Endothelial cell of umbilical vein (primary cell): ENCODE measurements around the gene MEI1. TPM values are rescaled to one million over a fixed set of nuclear protein-coding genes. Genes with fewer than 3 reads are reported as not detected.

Experiments
- BruUV-seq: library from RNA; stranded (reverse); fragments of 400-500 nt; replicated peaks from 2 replicates; lab custom pipeline; 2021; lab: Mats Ljungman, UMichigan
- CTCF ChIA-PET: fragments of 300-600, 350-600 bp; sonication (Branson Sonifier 250); formaldehyde crosslinking; loops from one replicate; lab custom pipeline; 2021; ENCODE audit warnings: antibody characterized with exemption, inconsistent platforms; lab: Charles Lee
- POLR2A ChIA-PET: fragments of 300-600, 350-600 bp; sonication (Branson Sonifier 250); formaldehyde crosslinking; loops from one replicate; lab custom pipeline; 2021; ENCODE audit warnings: antibody characterized with exemption, inconsistent platforms; lab: Charles Lee
- DNase-seq: peaks from one replicate; pipeline ENCODE4 v3.0.0-alpha.2; 2011; ENCODE audit warnings: low read depth, low spot score
- FAIRE-seq: peaks from 2 replicates; lab custom pipeline; 2011; peaks lifted over from hg19 to GRCh38; lab: Jason Lieb, UNC
- H2AFZ ChIP-seq: 2 replicates; pipeline ENCODE4 v1.6.0; 2012; ENCODE audit warnings: low read depth, low read length, control low read depth, inconsistent platforms
- H3K27ac ChIP-seq: 2 replicates; pipeline ENCODE4 v1.5.1; 2011; ENCODE audit warnings: low read depth, mild to moderate bottlenecking, control low read depth, low read length, moderate library complexity; ENCODE audit not compliant: insufficient read depth
- H3K27me3 ChIP-seq, 2 experiments: 2 replicates each; pipeline versions ENCODE4 v1.6.0 to v1.6.1; 2011; ENCODE audit warnings: low read length in 2 of 2, mixed read lengths in 1 of 2; ENCODE audit not compliant: control insufficient read depth in 2 of 2, insufficient read depth in 2 of 2
- H3K36me3 ChIP-seq, 2 experiments: 2 replicates in 1 of 2; 3 replicates in 1 of 2; pipeline ENCODE4 v1.5.1; 2011; ENCODE audit warnings: low read length in 2 of 2, mild to moderate bottlenecking in 1 of 2, moderate library complexity in 1 of 2; ENCODE audit not compliant: control insufficient read depth in 2 of 2, insufficient read depth in 2 of 2; ENCODE audit errors: extremely low read depth in 1 of 2
- H3K4me1 ChIP-seq: 3 replicates; pipeline ENCODE4 v1.5.1; 2011; ENCODE audit warnings: mild to moderate bottlenecking, low read length; ENCODE audit not compliant: control insufficient read depth, insufficient read depth; ENCODE audit errors: extremely low read depth
- H3K4me2 ChIP-seq: 2 replicates; pipeline ENCODE4 v1.6.1; 2011; ENCODE audit warnings: low read length, control low read depth, mixed read lengths; ENCODE audit not compliant: insufficient read depth
- H3K4me3 ChIP-seq, 3 experiments: fragments of 200-600 bp in 1 of 3; sonication (generic), shearing (Covaris generic) in 1 of 3; replicated peaks in 1 of 3; 2 replicates each; pipeline ENCODE4 v1.5.1; 2011 to 2016; ENCODE audit warnings: control low read depth in 3 of 3, low read length in 3 of 3, mild to moderate bottlenecking in 2 of 3, inconsistent platforms in 1 of 3, low read depth in 1 of 3, moderate library complexity in 1 of 3; ENCODE audit not compliant: insufficient read depth in 1 of 3
- H3K79me2 ChIP-seq: 2 replicates; pipeline ENCODE4 v1.6.0; 2012; ENCODE audit warnings: low read length, inconsistent platforms; ENCODE audit not compliant: control insufficient read depth, insufficient read depth
- H3K9ac ChIP-seq: replicated peaks from 2 replicates; pipeline ENCODE3; 2011; ENCODE audit warnings: low read length, control low read depth; ENCODE audit not compliant: insufficient read depth; ENCODE audit errors: extremely low read depth
- H3K9me1 ChIP-seq: replicated peaks from 3 replicates; pipeline ENCODE4 v1.6.0; 2011; ENCODE audit warnings: mild to moderate bottlenecking, low read length; ENCODE audit not compliant: control insufficient read depth, insufficient read depth; ENCODE audit errors: extremely low read depth
- H3K9me3 ChIP-seq: replicated peaks from 2 replicates; pipeline ENCODE4 v1.5.1; 2012; ENCODE audit warnings: low read length, inconsistent platforms; ENCODE audit not compliant: control insufficient read depth, insufficient read depth
- H4K20me1 ChIP-seq: replicated peaks from 2 replicates; pipeline ENCODE3; 2011; ENCODE audit warnings: mild to moderate bottlenecking, low read length; ENCODE audit not compliant: control insufficient read depth, insufficient read depth; ENCODE audit errors: extremely low read depth
- CTCF ChIP-seq, 2 donors: IDR thresholded peaks; 1 replicate in 1 of 2; 2 replicates in 1 of 2; pipeline ENCODE4 v1.5.1; 2011; ENCODE audit warnings: low read length in 2 of 2, mild to moderate bottlenecking in 2 of 2, moderate library complexity in 2 of 2, control low read depth in 1 of 2, inconsistent platforms in 1 of 2, low read depth in 1 of 2; ENCODE audit not compliant: insufficient read depth in 1 of 2; ENCODE audit errors: extremely low read depth in 1 of 2
- EZH2 ChIP-seq: IDR thresholded peaks from 2 replicates; pipeline ENCODE4 v1.6.1; 2012; ENCODE audit warnings: borderline replicate concordance, low read depth, mild to moderate bottlenecking, moderate library complexity, low read length, inconsistent platforms; ENCODE audit not compliant: severe bottlenecking
- FOS ChIP-seq: IDR thresholded peaks from 2 replicates; pipeline ENCODE4 v1.6.1; 2011; ENCODE audit warnings: mild to moderate bottlenecking, low read length, moderate library complexity, borderline replicate concordance; ENCODE audit not compliant: insufficient read depth
- GATA2 ChIP-seq: IDR thresholded peaks from 2 replicates; pipeline ENCODE4 v1.7.0; 2011; ENCODE audit warnings: low read depth, mild to moderate bottlenecking, moderate library complexity, mixed read lengths, low read length; ENCODE audit not compliant: insufficient read length, insufficient read depth
- JUN ChIP-seq: IDR thresholded peaks from 2 replicates; pipeline ENCODE4 v1.6.1; 2011; ENCODE audit warnings: borderline replicate concordance, low read depth; ENCODE audit not compliant: insufficient read length, insufficient read depth
- MYC ChIP-seq: IDR thresholded peaks from one replicate; pipeline ENCODE4 v1.6.1; 2011; ENCODE audit warnings: mild to moderate bottlenecking, low read depth, low read length
- POLR2A ChIP-seq: IDR thresholded peaks from 2 replicates; pipeline ENCODE4 v1.6.1; 2012; ENCODE audit warnings: low read depth, mild to moderate bottlenecking, control low read depth, low read length
- POLR2AphosphoS5 ChIP-seq: IDR thresholded peaks from 2 replicates; pipeline ENCODE4 v1.6.1; 2012; ENCODE audit warnings: low read depth, mild to moderate bottlenecking, control low read depth, low read length, moderate library complexity; ENCODE audit not compliant: insufficient read depth
- dilution Hi-C: fragments of 300-500 bp; cut with MboI; formaldehyde crosslinking; loops from one replicate; pipeline ENCODE4 v1.15.0; 2019; ENCODE audit warnings: low sequenced_read_pairs; ENCODE audit not compliant: extremely low pct_ligation_motif_present
- intact Hi-C: fragments of 100-400 bp; cut with micrococcal nuclease; formaldehyde crosslinking; loops from one replicate; pipeline ENCODE4 v1.10.0; 2022
- polyA plus RNA-seq, 4 experiments: library from polyadenylated mRNA; depleted of rRNA in 3 of 4; stranded (reverse) in 3 of 4; unstranded in 1 of 4; fragments of >200 nt; gene quantifications; 2 replicates each; pipeline versions ENCODE4 v1.2.1 to v1.2.3, GENCODE V29; 2011 to 2012; ENCODE audit warnings: missing spikeins in 1 of 4
- total RNA-seq: library from RNA; stranded (reverse); gene quantifications from 2 replicates; pipeline ENCODE4 v1.2.3, GENCODE V29; 2021
- TF ChIP-seq, protein P1 (sequence below): IDR thresholded peaks from 2 replicates; pipeline ENCODE4 v1.6.1; 2011; ENCODE audit not compliant: insufficient read depth, insufficient read length

Gene MEI1
- total and polyA plus RNA-seq, 2 donors (not counting 3 experiments of a cell fraction or from before 2014, with no cell fraction given), result 1.5 to 1.9 TPM

- Histone ChIP-seq H3K9me1 (no peaks in the 10 kb centered on the region), H3K79me2 (no peaks in the 10 kb centered on the region), H2AFZ (no peak overlapping the region), H3K4me2 (no peak overlapping the region), H4K20me1 (no peaks in the 10 kb centered on the region), H3K27me3 (no peaks in the 10 kb centered on the region), H3K36me3 (peaks cover 23 to 36% of the 10 kb centered on the region in 2 experiments), H3K4me3 (no peak overlapping the region), H3K9me3 (no peaks in the 10 kb centered on the region), H3K27ac (no peak overlapping the region), H3K9ac (no peak overlapping the region), H3K4me1 (peaks cover 14% of the 10 kb centered on the region)
- ChIA-PET CTCF (interaction anchor here (1.3 to 1.6 kb wide), 3 partner anchors 14 to 277 kb away, joined by 3 to 8 read pairs (median 4); no protein-coding TSS in a partner anchor), POLR2A (interaction anchor here (1.2 kb wide), 1 partner anchor 24 kb away, joined by 3 read pairs; the partner anchor contains the start of gene SNU13)
- dilution Hi-C loops (no loop called here), intact Hi-C loops (no loop called here)
- no TSS peak for BruUV-seq
- no peak for TF ChIP-seq EZH2
- no peak for TF ChIP-seq JUN
- TF ChIP-seq POLR2AphosphoS5, result no peak
- TF ChIP-seq GATA2, result no peak
- TF ChIP-seq, protein P1, sequence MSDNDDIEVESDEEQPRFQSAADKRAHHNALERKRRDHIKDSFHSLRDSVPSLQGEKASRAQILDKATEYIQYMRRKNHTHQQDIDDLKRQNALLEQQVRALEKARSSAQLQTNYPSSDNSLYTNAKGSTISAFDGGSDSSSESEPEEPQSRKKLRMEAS, result no peak
- no peak for TF ChIP-seq MYC
- no peak for TF ChIP-seq CTCF (IDR thresholded peaks at IDR 0.05; ENCODE audit: extremely low read depth in 1 of 2, insufficient read depth in 1 of 2, low read depth in 1 of 2, low read length in 2 of 2)
- no peak for TF ChIP-seq POLR2A
- TF ChIP-seq FOS, result no peak
- DNase-seq (no peak), FAIRE-seq (no peak)
Observed at GRCh38 chr22:41664490-41664889, 34.8 kb upstream of the MEI1 start.
